Stimulated activated CD4-positive, alpha-beta T cell treated with anti-CD3 and anti-CD28 coated beads, TNF-alpha, amount 100 ng/mL, for 48 hours (primary cell): ENCODE data around the gene NMT1.

Source experiments
- DNase-seq, 3 donors: peaks; one replicate each; pipeline ENCODE4 v3.0.0-alpha.2; 2020; ENCODE audit warnings: low read depth in 3 of 3

NMT1 gene

DNA sequence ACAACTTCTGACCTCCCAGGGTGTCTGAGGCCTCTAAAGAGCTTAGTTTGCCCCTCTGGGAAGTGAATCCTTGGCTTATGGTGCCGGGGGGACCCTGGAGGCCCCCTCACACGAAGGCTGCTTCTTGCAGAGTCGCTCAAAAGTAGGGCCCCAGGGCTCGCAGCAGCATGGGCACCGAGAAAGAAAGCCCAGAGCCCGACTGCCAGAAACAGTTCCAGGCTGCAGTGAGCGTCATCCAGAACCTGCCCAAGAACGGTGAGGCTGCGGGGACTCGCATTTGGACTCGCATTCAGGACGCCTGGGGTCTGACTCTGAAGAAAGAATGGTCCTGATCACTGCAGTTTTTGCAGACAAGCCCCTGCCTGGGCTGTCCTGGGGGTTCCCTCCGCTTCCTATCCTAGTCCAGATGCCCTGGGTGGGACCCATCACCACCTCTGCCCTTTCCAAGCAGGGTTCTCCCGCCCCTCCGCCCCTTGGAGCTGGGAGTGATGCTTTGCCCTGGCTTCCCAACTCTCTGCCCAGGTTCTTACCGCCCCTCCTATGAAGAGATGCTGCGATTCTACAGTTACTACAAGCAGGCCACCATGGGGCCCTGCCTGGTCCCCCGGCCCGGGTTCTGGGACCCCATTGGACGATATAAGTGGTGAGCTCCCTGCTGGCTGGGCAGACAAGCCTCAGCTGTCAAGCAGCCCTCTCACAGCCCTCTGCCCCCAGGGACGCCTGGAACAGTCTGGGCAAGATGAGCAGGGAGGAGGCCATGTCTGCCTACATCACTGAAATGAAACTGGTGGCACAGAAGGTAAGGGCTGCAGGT, 75.1 kb downstream of the NMT1 start:
- DNase-seq: no peak

DNA sequence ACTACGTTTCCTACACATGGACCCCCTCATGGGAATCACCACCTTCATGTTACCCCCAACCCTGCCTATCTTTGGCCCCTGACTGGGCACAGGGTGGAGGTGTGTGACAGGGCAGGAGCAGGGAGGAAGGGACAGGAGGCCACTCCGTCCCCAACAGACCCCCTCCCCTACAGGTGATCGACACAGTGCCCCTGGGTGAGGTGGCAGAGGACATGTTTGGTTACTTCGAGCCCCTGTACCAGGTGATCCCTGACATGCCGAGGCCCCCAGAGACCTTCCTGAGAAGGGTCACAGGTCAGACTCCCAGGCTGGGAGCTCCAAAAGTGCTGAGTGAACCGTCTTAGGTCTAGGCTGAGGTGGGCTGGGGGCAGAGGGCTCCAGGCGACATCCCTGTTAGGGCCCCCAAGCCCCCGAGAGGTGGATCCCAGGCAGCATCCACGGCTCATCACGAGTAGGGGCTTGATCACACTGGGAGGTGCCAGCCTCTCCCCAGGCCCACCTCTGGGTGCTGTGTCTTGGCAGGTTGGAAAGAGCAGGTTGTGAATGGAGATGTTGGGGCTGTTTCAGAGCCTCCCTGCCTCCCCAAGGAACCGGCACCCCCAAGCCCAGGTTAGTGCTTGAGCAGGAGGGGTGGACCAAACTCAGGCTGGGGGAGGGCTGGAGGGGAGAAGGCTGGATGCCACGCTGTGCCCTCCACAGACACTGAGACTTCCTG, 75.9 kb downstream of the NMT1 start:
- DNase-seq: no peak

GRCh38 chr17:45137561-45138305, 76.6 kb downstream of the NMT1 start:
- DNase-seq: no peak

GRCh38 chr17:45138911-45139532, 77.9 kb downstream of the NMT1 start:
- no peak for DNase-seq

DNA sequence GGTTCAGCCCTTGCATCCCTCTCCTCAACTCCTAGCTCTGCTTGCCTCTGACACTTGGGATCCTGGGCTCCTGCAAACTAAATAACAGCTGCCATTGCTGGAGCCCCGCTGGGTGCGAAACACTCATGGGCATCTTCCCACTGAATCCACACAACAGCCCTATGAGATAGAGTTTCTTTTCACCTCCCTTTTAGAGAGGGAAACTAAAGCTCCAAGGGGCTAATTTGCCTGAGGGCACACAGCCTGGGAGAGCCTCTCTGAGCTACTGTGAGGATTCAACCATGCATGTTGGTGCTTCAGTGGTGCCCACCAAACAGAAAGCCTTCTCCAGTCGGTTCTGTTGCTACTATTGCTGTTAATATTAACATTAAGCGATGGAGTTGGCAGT, 78.4 kb downstream of the NMT1 start:
- no peak for DNase-seq

DNA sequence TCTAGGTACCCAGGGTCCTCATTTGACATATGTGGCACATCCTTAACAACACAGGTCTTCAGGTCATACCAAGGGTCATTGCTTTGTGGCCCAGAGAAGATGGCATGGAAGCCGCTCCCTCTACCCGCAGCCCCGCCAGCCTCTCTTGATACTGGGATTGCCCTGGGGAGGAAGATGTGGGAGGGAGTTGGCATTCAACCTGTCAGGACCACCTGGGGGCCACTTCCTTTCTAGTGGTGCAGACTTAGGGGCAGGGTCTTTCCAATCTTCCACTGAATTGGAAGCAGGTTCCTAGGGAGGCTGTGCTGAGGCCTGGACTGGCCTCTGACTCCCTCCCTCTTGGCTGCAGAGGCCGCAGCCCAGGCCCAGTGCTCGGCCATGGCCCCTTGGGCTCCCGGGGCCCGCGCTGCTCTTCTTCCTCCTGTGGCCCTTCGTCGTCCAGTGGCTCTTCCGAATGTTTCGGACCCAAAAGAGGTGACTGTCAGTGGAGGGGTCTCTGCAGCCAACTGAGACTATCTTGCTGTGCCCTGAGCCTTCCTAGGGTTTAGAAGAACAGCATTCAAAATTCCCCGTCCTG, 82.1 kb downstream of the NMT1 start:
- no peak for DNase-seq

DNA sequence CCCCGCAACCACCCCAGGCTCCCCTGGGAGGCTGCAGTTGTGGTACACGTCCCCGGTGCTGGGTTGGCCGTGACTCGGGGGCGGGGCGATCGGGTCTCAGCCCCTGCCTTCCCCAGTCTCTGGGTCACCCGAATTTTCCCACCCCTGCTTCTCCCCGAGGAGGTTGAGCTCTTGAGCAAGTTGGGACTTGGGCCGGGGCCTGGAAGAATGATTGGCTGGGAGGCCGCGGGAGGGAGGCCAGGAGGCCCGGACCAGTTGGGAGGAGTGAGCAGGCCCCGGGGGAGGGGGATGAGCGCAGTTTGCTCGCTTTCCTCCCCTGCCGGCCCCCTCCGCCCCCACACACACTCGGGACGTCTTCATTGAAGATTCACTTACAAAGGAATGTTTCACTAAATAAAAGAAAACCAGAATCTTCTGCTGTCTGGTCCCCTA, 82.7 kb downstream of the NMT1 start:
- no peak for DNase-seq

- DNase-seq: no peak
Observed at GRCh38 chr17:45144199-45145034, 83.3 kb downstream of the NMT1 start.

DNA sequence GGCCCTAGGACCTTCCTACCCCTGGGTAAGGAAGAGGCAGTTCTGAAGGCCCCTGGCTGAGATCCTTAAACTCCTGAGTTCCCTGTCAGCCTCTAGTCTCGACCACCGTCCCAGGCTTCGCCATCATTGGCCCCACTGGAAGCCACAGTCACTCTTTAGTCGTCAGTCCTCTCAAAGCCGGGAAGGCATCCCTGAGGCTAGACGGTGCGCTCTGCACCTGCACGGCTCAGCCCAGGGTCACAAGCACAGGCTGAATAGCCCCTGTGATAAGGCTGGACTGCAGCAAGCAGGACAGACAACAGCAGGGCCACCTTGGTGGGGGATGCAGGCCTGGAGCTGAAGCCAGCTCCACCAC, 83.9 kb downstream of the NMT1 start:
- no peak for DNase-seq

DNA sequence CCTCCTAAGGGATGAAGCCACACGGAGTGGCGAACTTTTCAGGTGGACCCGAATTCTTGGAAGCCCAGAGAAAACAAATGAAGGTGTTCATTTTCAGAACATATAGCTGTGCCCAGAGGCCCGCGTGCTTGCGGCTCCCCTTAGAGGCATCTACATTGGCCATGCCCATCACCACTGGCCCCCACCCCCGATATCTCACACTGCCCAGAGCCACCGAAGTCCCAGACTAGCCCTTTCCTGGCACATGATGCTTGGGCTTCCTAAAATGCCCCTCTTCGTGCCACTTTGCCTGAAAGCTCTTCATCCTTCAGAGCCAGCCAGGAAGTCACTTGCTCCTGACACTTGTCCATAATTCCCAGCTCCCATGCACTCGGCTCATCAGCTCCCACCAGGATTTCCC, 85.0 kb downstream of the NMT1 start:
- no peak for DNase-seq

DNA sequence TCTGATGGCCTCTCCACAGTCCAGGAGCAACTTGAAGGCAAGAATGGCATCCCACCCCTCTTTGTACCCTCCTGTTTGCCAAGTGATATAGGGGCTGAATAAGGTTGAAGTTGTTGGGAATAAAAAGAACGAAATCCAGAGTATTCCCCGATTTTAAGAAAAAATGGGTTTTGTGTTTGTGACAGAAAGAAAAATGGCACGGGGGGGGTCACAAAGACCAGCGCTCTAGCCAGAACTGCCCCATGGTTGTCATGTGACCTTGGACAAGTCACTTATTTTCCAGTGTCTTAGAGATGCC, 85.4 kb downstream of the NMT1 start:
- no peak for DNase-seq

- no peak for DNase-seq
Observed at GRCh38 chr17:45146890-45147580, 85.9 kb downstream of the NMT1 start.

- peak; percentile 65 to 75 (median 68) for DNase-seq
Observed at GRCh38 chr17:45147581-45148182, 86.6 kb downstream of the NMT1 start.

GRCh38 chr17:45148183-45149036, 87.3 kb downstream of the NMT1 start, which contains the start of gene HEXIM1:
TSS of gene HEXIM1 (plus strand) at chr17:45148475. CDS start at chr17:45149191, 716 bp downstream.
- peak; percentile 94 to 99 (median 97) for DNase-seq

DNA sequence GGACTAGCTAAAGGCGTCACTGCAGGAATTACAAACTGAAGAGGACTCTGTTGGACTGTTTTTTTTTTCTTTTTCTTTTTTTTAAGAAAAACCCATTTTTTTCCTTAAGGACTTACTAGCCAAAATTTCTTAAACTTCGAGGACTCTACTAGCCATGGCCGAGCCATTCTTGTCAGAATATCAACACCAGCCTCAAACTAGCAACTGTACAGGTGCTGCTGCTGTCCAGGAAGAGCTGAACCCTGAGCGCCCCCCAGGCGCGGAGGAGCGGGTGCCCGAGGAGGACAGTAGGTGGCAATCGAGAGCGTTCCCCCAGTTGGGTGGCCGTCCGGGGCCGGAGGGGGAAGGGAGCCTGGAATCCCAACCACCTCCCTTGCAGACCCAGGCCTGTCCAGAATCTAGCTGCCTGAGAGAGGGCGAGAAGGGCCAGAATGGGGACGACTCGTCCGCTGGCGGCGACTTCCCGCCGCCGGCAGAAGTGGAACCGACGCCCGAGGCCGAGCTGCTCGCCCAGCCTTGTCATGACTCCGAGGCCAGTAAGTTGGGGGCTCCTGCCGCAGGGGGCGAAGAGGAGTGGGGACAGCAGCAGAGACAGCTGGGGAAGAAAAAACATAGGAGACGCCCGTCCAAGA, 88.0 kb downstream of the NMT1 start:
- peak in 2 of 3 donors; percentile 60 to 76 for DNase-seq

GRCh38 chr17:45149669-45150664, 88.8 kb downstream of the NMT1 start:
- DNase-seq: peak in 1 of 3 donors; percentile 18
